ENCODE measurements around the gene TRMT112.
A peak's percentile ranks its signal among the peaks of the same experiment; 100 is the strongest.

DNA sequence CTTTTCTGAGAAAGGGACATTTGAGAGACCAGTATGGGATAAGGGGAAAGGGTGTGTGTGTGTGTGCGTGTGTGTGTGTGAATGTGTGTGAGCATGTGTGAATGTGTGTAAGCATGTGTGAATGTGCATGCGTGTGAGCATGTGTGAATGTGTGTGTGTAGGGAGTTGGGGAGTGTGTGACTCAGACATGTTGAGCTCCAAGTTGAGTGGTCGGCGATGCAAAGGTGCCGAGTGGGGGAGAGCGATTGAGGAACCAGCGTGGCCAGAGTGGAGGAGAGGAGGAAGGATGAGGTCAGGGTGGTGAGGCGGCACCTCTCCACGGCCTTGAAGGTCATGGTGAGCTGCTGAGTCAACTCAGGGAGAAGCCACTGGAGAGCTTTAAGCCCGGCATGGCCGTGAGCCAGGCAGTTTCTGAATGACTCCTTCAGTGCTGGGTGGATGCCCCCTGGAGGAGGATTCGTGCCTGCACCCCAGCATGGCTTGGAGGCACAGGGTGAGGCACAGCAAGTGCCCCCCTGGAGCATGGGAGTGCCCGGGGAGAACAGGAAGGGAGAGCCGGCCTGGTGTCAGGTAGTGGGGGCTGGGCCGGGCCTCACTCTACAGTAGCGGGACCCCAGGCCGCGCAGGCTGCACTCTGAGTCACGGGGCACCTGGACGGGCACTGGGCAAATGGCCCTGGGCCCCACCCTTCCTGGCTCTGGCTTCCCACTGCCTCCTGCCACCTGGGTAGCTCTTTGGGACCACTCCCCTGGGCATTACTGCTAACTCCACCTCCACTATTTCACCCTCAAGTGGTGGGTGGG lies 14.4 kb upstream of the TRMT112 start:
- no peak for TF ChIP-seq POLR2A (IDR thresholded peaks at IDR 0.05)
- TF ChIP-seq, protein P1, sequence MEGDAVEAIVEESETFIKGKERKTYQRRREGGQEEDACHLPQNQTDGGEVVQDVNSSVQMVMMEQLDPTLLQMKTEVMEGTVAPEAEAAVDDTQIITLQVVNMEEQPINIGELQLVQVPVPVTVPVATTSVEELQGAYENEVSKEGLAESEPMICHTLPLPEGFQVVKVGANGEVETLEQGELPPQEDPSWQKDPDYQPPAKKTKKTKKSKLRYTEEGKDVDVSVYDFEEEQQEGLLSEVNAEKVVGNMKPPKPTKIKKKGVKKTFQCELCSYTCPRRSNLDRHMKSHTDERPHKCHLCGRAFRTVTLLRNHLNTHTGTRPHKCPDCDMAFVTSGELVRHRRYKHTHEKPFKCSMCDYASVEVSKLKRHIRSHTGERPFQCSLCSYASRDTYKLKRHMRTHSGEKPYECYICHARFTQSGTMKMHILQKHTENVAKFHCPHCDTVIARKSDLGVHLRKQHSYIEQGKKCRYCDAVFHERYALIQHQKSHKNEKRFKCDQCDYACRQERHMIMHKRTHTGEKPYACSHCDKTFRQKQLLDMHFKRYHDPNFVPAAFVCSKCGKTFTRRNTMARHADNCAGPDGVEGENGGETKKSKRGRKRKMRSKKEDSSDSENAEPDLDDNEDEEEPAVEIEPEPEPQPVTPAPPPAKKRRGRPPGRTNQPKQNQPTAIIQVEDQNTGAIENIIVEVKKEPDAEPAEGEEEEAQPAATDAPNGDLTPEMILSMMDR (IDR thresholded peaks at IDR 0.05): peak in 6 of 7 experiments; percentile 19 to 64 (median 58)

All from body of pancreas (tissue), 4 donors.